Measurements from ENCODE around the gene SCP2.

DNA sequence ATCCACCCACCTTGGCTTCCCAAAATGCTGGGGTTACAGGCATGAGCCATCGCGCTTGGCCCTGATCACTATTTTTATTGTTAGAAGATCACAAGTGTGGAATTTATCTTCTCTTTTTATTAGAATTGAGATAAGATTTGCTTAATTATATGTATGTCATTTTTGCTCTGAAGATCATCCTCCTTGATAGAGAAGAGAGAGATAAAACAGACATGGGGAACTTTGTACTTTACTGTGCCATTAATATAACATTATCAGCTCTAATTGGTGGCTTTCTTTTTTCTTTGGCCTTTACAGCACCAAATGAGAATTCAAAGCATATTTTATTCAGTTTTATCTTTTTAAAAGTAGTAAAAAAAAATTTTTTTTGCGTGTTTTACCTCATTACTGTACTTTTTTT is 46.8 kb downstream of the SCP2 start:
- TF ChIP-seq ELF4 (IDR thresholded peaks at IDR 0.05): no peak
- no peak for TF ChIP-seq SUZ12 (IDR thresholded peaks at IDR 0.05)
- TF ChIP-seq L3MBTL2 (conservative IDR thresholded peaks at IDR 0.05): no peak
- no peak for TF ChIP-seq LEF1 (IDR thresholded peaks at IDR 0.05; ENCODE audit: borderline replicate concordance)
- TF ChIP-seq ZNF384 (IDR thresholded peaks at IDR 0.05): no peak

All from HEK293T (cell line).